GM18870 (cell line): ENCODE results near the gene CLDN20.
A peak's percentile ranks its signal among the peaks of the same experiment; 100 is the strongest.
"Not testable (repeated sequence)": the region's sequence is repeated elsewhere in the genome, so short reads cannot be mapped to it uniquely, and the experiment has no call there.

Experiments
- ATAC-seq: cut with Tn5 transposase; IDR thresholded peaks from one replicate; pipeline ENCODE4 v1.9.1; 2021; ENCODE audit warnings: moderate library complexity; ENCODE audit not compliant: unreplicated experiment

Gene CLDN20

DNA sequence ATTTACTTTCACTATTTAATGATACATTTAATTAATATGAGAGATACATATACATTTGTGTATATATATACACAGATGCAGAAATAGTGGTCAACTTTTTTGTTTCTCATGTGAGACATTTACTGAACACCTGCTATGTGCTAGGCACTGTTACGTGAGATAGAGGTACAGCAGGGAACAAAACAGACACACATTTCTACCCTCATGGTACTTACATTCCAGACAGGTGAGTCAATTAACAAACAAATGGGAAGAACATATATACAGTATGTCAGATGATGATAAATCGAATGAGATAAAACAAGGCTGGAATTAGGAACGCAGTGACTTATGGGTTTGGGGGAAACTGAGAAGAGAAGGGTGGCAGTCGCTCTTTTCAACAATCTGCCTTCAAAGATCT is 45.3 kb downstream of the CLDN20 start:
- ATAC-seq: no peak

DNA sequence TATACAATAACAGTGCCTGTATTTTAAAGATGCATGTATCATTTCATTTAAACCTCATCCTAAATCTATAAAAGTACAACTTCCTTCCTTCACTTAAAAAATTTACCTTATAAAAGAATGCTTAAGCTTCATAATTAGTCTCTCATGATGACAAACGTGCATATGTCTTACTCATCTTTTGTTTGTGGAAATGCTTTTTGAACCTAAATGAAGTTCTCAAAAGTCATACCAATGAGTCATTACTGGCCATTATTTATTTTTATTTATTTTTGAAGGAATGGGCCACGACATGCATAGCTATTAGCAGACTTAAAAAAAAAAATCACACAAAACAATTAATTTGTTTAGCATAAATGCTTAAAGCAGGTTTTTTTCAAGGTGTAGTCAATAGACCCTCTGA is 46.8 kb downstream of the CLDN20 start:
- no peak for ATAC-seq

DNA sequence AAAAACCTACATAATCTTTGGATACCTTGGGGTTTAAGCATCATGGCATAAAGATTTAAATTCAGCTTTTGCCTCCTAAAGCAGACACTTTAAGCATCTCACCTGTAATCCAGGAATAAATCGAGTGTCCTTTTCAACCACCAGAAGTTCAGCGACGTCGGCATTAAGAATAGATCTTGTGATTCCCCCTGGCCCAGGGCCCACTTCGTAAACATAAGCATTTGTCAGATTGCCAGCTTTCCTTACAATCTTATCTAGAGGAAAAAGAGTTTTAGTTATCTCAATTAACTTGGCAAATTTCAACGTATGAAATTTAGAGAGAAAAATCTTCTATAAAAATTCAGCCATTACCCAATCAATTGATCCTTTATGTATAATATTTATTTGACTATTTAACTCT is 47.3 kb downstream of the CLDN20 start:
- ATAC-seq: no peak

DNA sequence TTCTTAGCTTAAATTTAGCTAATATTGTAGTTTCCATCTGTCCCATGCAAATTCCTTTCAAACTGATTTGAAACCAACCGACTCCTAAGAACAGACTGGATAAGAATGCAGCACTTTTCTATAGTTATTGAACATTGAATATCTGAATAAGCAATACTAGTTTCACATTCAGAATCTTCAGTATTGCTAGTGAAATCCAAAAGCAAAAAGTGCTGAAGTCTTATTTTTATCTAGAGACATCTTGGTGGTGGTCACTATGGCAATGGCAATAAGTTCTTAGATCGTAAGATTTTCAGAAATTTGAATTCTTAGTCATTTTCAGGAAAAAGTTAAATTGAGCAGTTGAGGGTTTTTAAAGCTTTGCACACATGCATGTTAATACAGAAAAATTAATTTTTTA is 47.8 kb downstream of the CLDN20 start:
- ATAC-seq: no peak

DNA sequence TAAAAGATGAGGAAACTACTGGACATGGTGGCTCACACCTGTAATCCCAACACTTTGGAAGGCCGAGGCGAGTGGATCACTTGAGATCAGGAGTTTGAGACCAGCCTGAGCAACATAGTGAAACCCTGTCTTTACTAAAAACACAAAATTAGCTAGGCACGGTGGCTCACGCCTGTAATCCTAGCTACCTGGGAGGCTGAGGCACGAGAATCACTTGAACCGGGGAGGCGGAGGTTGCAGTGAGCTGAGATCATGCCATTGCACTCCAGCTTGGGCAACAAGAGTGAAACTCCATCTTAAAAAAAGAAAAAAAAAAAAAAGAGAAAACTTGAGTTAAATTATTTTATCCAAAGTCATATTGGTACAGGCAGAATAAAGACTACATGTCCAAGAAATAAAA is 49.1 kb downstream of the CLDN20 start:
- ATAC-seq: not testable (repeated sequence)

DNA sequence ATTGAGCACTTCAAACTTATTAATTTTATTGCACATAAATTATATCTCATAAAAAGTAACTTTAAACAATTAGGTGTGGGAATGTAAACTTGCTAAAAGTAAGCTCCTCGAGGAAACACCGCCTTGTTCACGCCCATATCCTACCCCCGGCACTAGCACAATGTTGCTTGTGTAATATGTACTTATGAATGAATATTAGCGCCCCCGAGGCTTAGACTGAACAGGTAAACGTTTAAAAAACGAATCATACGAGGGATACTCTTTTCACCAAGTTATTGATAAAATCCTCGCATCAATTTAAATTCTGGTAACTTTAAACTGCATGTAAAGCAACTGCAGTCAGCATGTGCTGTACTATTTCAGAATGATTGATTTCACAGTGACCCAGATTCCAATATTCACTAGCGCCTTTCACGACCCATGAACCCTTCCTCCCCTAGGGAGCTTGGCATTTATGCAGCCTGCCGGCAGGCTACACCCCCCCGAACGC is 49.8 kb downstream of the CLDN20 start:
- peak; percentile 3 for ATAC-seq

DNA sequence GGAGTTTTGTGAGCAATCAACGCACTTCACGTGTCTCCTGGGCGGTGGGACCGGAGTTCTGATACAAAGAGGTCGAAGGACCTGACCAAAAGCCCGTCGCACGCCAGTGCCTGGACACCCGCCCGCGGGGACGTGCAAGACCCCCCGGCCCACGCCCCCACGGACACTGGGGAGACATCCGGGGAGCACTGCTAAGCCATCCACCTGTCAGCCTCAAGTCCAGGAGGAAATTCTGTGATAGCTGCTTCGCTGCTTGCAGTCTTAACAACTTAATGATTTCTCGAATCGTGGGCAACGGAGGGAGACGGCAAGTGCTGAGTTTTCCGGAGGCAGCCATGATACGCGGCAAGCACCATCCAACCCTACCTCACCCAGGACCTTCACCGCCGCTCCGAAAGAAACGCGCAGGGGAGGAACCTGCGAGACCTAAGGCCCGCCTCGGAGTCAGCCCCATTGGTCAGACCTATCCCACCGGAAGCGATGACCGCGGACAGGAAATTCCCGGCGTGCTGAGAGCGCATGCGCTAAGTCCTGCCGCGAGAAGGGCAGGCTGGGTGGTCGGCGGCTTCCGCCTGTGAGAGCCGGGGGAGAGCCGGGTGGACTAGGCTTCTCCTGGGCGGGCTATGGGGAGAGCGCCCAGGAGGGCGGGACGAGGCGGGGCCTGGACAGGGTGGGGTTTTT is 50.4 kb downstream of the CLDN20 start, which contains the start of gene TFB1M:
Gene TFB1M (minus strand): TSS at position 393 of the 681 bp plus-strand sequence. CDS start 56 bp downstream, at position 337.
- ATAC-seq: peak; percentile 90

DNA sequence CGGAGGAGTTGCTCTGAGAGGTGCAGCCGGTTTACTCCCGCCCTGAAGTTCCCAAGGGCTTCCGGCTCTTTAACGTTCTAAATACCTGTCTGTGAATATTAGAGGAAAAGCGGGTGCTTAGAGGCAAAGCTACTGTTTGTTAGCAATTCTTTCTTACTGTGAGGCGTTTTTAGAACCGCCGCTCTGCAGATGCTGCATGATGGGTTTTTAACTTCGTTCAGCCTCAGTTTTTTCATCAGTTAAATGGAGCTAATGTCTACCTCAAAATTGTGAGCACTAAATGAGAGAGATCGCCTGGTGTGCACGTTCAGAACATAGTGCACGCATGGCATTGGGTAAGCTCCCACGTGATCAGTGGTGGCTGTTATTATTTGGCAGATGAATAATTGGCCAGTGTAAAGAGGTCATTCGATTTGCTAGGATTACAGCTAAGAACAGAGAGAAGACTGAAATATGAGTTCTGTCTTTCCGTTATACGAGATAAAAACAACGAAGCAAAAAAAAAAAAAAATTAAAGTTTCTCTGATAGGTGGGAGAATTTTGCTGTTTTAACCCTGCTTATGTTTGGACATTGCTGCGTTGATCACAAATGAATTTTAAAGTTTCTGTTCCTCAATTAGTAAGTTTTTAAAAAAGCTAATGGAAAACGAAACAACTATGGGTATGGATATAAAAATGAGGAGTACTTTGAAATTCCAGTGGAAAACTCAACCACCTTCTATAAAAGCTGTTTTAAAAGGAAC is 51.1 kb downstream of the CLDN20 start:
- peak; percentile 67 for ATAC-seq

DNA sequence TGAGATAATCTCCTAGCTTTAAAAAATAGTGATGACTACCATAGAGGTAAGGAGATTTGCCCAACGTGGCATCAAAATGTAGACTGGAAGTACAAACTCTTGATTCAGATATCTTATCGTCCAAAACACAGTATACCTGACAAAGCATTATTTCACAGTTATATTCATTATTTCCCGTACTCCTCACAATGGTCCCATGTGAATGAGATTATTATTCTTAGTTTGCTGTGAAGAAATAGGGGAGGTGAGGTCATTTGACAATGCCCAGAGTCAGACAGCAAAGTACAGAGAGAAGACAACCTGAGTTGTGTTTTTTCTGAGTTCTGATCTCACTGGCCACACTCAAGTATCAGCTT is 51.7 kb downstream of the CLDN20 start:
- no peak for ATAC-seq

DNA sequence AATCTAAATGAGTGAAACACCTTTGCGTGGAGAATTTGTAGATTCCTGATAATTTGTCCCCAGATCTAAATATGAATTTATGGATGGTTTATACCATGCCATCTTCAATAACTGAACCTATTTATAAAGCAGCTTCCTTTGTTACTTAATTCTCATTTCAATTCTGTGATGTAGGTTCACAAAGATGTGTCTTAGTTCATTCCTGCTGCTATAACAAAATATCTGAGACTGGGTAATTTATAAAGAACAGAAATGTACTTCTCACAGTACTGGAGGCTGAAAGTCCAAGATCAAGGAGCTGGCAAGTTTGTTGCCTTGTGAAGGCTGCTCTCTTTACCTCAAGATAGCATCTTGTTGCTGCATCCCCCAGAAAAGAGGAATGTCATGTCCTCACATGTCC is 52.6 kb downstream of the CLDN20 start:
- no peak for ATAC-seq

DNA sequence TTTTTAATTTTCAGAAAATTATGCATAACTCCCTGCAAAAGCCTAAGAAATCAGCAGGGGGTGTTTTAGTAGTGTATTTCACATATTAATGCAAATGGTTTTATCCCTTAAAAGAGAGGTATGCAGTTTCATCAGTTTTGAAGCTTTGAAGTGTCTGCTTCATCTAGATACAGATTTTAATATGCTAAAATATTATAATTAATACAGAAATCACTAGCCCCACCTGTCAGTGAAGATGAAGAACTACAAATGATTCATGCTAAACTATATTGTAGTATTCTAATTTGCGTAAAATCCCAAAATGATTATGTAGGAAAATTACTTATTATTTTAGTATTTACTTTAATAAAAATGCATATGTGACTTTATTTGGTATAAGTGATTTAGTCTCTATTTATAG is 53.4 kb downstream of the CLDN20 start:
- ATAC-seq: no peak

DNA sequence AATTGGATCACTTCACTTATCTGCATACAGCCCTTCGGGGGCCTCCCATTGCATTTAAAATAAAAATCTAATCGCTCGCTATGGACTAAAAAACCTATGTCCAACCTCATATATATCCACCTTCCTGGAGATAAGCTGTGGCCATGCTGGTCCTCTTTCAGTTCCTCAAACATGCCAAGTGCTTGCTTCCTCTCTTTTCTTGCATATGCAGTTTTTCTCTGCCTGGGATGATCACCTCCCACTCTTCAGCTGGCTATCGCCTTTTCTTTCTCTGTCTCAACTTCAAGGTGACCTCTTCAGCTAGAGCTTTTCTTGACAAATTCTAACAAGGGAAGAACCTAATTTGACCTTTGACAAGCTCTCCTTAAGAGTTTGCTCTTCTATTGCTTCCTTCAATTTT is 56.1 kb downstream of the CLDN20 start:
- ATAC-seq: peak; percentile 58

DNA sequence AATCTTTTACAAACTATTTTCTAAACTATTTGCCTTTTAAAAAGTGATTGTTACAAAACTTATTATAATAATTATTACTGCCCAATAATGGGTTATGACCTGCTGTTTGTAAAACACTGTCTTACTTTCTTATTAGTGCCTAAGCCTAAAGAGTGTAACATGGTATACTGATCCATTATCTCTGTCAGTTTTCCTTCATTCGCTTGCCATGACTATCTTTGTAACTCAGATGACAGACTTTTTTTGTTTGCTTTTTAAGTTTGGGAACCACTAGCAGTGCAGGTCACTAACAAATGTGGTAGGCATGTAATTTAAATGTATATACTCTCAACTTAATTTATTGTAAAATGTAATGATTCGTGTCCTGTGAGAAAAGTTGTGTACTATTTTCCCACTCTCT is 60.4 kb downstream of the CLDN20 start:
- no peak for ATAC-seq

DNA sequence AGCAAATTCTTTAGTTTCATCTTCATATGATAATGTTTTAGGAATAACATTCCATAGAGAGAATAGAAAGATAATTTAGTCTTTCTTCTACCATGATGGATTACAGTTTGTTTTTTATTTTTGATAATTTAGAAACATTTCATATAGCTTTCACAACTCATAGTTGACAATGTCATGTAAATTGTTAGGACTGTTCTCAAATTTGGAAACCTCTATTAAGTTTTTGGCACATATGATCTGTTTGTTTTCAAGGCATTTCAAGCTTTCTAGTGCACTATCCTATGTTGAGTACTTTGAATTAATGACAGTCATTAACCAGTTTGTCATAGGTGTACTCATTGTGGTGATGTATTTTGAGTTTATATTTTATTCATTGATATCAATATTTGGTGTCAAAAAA is 61.2 kb downstream of the CLDN20 start:
- no peak for ATAC-seq

DNA sequence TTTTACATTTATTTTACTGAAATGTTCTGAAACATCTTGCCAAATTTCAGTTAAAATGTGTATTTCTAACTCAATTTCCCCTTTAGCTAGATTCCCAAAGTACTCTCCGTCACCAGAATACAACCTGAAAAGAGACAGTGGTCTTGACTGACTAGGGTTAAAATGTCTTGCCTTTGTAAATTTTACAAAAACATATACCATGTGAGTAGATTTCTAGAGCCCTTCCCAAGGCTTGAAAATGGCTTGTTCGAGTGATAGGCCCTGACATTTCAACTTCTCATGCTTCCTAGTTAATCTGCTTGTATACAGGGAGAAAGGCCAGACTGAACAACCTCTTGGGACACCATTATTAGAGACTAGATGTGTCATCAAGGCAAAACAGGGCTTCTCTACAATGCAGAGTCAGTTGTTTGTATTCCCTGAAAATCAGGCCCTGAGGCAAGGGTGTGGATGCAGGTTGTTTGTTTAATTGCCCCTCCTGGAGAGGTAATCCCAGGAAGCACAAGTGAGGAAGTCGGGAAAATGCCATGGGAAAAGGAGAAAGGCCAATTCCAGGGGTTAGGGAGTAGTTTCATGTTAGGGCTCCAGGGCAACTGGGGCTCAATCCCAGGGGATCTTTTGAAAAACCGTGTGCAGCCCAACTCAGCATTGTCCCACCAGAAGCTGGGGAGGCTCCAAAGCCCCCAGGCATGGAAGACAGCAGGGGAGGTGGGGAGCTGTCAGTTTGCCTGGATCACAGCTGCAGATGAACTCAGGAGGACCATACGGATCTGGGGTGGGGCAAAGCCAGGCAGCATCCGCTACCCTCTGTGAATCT is 62.1 kb downstream of the CLDN20 start:
- ATAC-seq: no peak
